ENCODE measurements around the gene SLX4.

Gene SLX4

DNA sequence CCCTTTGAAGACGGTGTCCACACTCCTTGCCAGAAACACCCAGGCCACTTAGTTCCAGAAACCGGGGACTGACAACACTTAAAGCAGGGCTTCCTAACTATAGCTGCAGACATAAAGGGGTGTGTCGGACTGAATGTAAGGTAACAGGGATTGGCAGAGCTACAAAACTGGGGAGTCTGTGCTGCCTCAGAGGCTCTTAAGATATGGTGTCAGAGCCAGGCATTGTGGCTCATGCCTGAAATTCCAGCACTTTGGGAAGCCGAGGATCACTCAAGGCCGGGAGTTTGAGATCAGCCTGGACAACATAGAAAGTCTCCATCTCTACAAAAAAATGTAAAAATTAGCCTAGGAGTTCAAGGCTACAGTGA is 20.0 kb downstream of the SLX4 start:
- Histone ChIP-seq H3K79me2 (ENCODE audit: low read length) (no peaks in the 10 kb centered on the region), H3K36me3 (replicated peaks; ENCODE audit: insufficient read depth, low read length) (no peaks in the 10 kb centered on the region), H3K4me2 (ENCODE audit: low read depth, low read length) (no peak overlapping the region)

DNA sequence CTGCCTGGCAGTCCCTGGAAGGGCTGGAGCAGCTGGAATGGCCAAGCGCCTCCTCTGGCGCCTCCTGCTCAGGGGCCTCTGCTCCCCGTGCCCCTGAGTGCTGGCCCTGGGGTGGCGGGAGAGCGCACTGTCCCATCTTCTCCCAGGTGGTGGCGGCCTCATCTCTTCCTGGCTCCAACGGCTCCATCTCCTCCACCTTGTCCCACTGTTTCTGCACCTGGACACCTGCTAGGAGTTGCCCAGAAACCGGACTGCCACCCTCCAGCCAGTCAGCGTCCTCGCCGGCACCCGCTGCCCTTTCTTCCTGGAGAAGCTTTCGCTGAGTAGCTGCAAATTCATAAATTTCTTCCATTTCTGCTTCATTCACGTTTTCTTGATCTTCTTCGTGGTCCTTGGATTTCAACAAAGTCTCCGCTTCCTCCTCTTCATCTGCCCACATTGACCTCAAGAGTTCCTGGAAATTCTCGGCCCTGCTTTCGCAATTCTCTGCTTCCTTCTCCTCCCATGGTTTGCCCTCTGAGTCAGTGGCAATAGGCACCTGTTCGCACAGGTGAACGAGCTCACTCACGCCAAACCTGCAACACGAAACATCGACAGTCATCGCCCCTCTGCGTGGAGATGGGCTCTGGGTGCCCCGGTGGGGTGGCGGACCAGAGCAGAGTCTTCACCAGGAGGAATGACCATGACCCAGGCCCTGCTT is 20.5 kb downstream of the SLX4 start:
- Histone ChIP-seq H2AFZ (ENCODE audit: low read length) (no peak overlapping the region), H3K27ac (ENCODE audit: low read length) (no peak overlapping the region), H3K9me2 (replicated peaks; ENCODE audit: insufficient read depth, low read length) (no peaks in the 10 kb centered on the region), H4K20me1 (ENCODE audit: insufficient read depth, low read length) (no peaks in the 10 kb centered on the region), H3K27me3 (replicated peaks; ENCODE audit: insufficient read depth, low read length) (no peaks in the 10 kb centered on the region), H3K79me2 (ENCODE audit: low read length) (no peaks in the 10 kb centered on the region), H3F3A (ENCODE audit: insufficient read depth, low read length) (no peaks in the 10 kb centered on the region), H3K4me3 (ENCODE audit: low read length) (no peak overlapping the region), H3K36me3 (replicated peaks; ENCODE audit: insufficient read depth, low read length) (no peaks in the 10 kb centered on the region), H3K4me1 (ENCODE audit: low read length) (no peaks in the 10 kb centered on the region), H3K4me2 (ENCODE audit: low read depth, low read length) (no peak overlapping the region), H3K9me3 (replicated peaks; ENCODE audit: insufficient read depth, low read length) (no peaks in the 10 kb centered on the region), H3K9ac (ENCODE audit: low read length) (no peak overlapping the region)
- no peak for DNase-seq
- TF ChIP-seq EZH2phosphoT487 (IDR thresholded peaks at IDR 0.05; ENCODE audit: low read length), result no peak
- no peak for TF ChIP-seq EZH2 (optimal IDR thresholded peaks at IDR 0.05; ENCODE audit: low read depth, low read length)
- TF ChIP-seq, protein P1, sequence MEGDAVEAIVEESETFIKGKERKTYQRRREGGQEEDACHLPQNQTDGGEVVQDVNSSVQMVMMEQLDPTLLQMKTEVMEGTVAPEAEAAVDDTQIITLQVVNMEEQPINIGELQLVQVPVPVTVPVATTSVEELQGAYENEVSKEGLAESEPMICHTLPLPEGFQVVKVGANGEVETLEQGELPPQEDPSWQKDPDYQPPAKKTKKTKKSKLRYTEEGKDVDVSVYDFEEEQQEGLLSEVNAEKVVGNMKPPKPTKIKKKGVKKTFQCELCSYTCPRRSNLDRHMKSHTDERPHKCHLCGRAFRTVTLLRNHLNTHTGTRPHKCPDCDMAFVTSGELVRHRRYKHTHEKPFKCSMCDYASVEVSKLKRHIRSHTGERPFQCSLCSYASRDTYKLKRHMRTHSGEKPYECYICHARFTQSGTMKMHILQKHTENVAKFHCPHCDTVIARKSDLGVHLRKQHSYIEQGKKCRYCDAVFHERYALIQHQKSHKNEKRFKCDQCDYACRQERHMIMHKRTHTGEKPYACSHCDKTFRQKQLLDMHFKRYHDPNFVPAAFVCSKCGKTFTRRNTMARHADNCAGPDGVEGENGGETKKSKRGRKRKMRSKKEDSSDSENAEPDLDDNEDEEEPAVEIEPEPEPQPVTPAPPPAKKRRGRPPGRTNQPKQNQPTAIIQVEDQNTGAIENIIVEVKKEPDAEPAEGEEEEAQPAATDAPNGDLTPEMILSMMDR (IDR thresholded peaks at IDR 0.05; ENCODE audit: low read length), result no peak

More for the DNA sequence above, 20.0 kb downstream of the SLX4 start:
- Histone ChIP-seq H3K27me3 (replicated peaks; ENCODE audit: insufficient read depth, low read length) (no peaks in the 10 kb centered on the region), H3K27ac (ENCODE audit: low read length) (no peak overlapping the region), H3K9ac (ENCODE audit: low read length) (no peak overlapping the region), H3K9me3 (replicated peaks; ENCODE audit: insufficient read depth, low read length) (no peaks in the 10 kb centered on the region), H3K4me1 (ENCODE audit: low read length) (no peaks in the 10 kb centered on the region), H2AFZ (ENCODE audit: low read length) (no peak overlapping the region), H3F3A (ENCODE audit: insufficient read depth, low read length) (no peaks in the 10 kb centered on the region), H4K20me1 (ENCODE audit: insufficient read depth, low read length) (no peaks in the 10 kb centered on the region), H3K9me2 (replicated peaks; ENCODE audit: insufficient read depth, low read length) (no peaks in the 10 kb centered on the region), H3K4me3 (ENCODE audit: low read length) (no peak overlapping the region)
- DNase-seq, result no peak
- TF ChIP-seq, protein P1 (IDR thresholded peaks at IDR 0.05; ENCODE audit: low read length), result no peak
- no peak for TF ChIP-seq EZH2phosphoT487 (IDR thresholded peaks at IDR 0.05; ENCODE audit: low read length)
- TF ChIP-seq EZH2 (optimal IDR thresholded peaks at IDR 0.05; ENCODE audit: low read depth, low read length), result no peak

DNA sequence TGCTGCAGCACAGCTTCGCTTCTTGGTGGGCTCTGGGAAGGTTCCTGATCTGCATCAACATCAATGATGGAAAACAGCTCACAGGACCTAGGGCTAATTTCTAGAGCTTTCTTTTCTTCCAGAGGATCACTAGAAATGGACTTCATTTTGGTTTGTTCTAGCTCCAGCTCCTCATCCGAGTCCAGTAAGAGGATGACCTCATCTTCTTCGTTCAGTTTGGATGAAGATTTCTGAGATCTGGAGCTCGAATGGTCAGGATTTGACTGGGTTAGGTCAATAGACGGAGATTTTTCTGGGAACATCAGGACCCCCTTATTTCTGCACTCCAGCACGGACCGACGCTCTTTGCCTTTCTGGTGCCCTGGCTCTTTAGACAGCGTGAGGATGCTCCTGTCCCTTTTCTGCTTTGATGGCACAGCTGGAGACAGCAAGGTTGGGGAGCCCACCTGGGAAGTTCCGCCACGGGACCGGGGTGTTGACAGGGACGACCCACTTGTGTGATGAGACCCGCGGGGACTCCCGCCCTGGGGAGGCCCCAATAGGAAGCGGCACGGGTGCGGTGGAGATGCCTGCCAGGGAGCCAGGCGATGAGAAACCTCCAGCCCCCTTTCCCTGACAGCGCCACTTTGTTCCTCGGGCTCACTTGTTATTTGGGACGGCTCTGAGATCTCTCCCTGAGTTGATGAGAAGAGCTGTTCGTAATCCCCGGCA is 21.3 kb downstream of the SLX4 start:
- no peak overlapping the region for H2AFZ ChIP-seq (ENCODE audit: low read length)
- H3K9me3 ChIP-seq (replicated peaks; ENCODE audit: insufficient read depth, low read length), result no peaks in the 10 kb centered on the region
- no peaks in the 10 kb centered on the region for H3K27me3 ChIP-seq (replicated peaks; ENCODE audit: insufficient read depth, low read length)
- no peak for TF ChIP-seq EZH2 (optimal IDR thresholded peaks at IDR 0.05; ENCODE audit: low read depth, low read length)
- TF ChIP-seq, protein P1 (IDR thresholded peaks at IDR 0.05; ENCODE audit: low read length), result no peak
- no peak for TF ChIP-seq EZH2phosphoT487 (IDR thresholded peaks at IDR 0.05; ENCODE audit: low read length)
- no peaks in the 10 kb centered on the region for H3K36me3 ChIP-seq (replicated peaks; ENCODE audit: insufficient read depth, low read length)
- no peaks in the 10 kb centered on the region for H3K4me1 ChIP-seq (ENCODE audit: low read length)
- no peak for DNase-seq
- no peak overlapping the region for H3K27ac ChIP-seq (ENCODE audit: low read length)
- no peaks in the 10 kb centered on the region for H3K9me2 ChIP-seq (replicated peaks; ENCODE audit: insufficient read depth, low read length)
- no peak overlapping the region for H3K4me3 ChIP-seq (ENCODE audit: low read length)
- no peaks in the 10 kb centered on the region for H3K79me2 ChIP-seq (ENCODE audit: low read length)
- H4K20me1 ChIP-seq (ENCODE audit: insufficient read depth, low read length), result no peaks in the 10 kb centered on the region
- no peak overlapping the region for H3K9ac ChIP-seq (ENCODE audit: low read length)
- no peaks in the 10 kb centered on the region for H3F3A ChIP-seq (ENCODE audit: insufficient read depth, low read length)
- H3K4me2 ChIP-seq (ENCODE audit: low read depth, low read length), result no peak overlapping the region

Measured in MM.1S (cell line).